Mesendoderm (in vitro differentiated cells): ENCODE data around the gene RGS6.

Experiments used
- DNase-seq: peaks from one replicate; pipeline ENCODE4 v3.0.0; 2013
- H2AK5ac ChIP-seq: 2 replicates; pipeline ENCODE4 v1.6.1; 2013; ENCODE audit warnings: low read length, inconsistent platforms
- H2BK120ac ChIP-seq: 2 replicates; pipeline ENCODE4 v1.6.1; 2013; ENCODE audit warnings: low read depth, mild to moderate bottlenecking, low read length, moderate library complexity, mixed read lengths
- H2BK15ac ChIP-seq: replicated peaks from 2 replicates; pipeline ENCODE4 v1.6.1; 2013; ENCODE audit warnings: low read depth, mild to moderate bottlenecking, moderate library complexity
- H2BK5ac ChIP-seq: 2 replicates; pipeline ENCODE4 v1.6.1; 2013; ENCODE audit warnings: low read length, inconsistent platforms
- H3K18ac ChIP-seq: 2 replicates; pipeline ENCODE4 v1.6.1; 2013; ENCODE audit warnings: mild to moderate bottlenecking, low read length, mixed read lengths
- H3K23ac ChIP-seq: one replicate; pipeline ENCODE4 v1.6.1; 2013; ENCODE audit warnings: low read length
- H3K27ac ChIP-seq: 2 replicates; pipeline ENCODE4 v1.5.1; 2013; ENCODE audit warnings: low read depth, mild to moderate bottlenecking, inconsistent platforms, low read length, moderate library complexity
- H3K27me3 ChIP-seq: 2 replicates; pipeline ENCODE4 v1.6.1; 2013; ENCODE audit warnings: low read length, control low read depth, mild to moderate bottlenecking, inconsistent platforms; ENCODE audit not compliant: insufficient read depth, poor library complexity
- H3K36me3 ChIP-seq: 2 replicates; pipeline ENCODE4 v1.6.1; 2013; ENCODE audit warnings: low read length, inconsistent platforms; ENCODE audit not compliant: control insufficient read depth, insufficient read depth
- H3K4ac ChIP-seq: one replicate; pipeline ENCODE4 v1.6.1; 2013; ENCODE audit warnings: low read depth, mild to moderate bottlenecking, low read length, moderate library complexity
- H3K4me1 ChIP-seq: 2 replicates; pipeline ENCODE4 v1.6.1; 2013; ENCODE audit warnings: low read depth, low read length, inconsistent platforms; ENCODE audit not compliant: control insufficient read depth
- H3K4me2 ChIP-seq: 2 replicates; pipeline ENCODE4 v1.6.1; 2013; ENCODE audit warnings: low read length
- H3K4me3 ChIP-seq: 2 replicates; pipeline ENCODE4 v1.5.1; 2013; ENCODE audit warnings: mild to moderate bottlenecking, low read length
- H3K56ac ChIP-seq: one replicate; pipeline ENCODE4 v1.6.1; 2013; ENCODE audit warnings: low read length
- H3K79me1 ChIP-seq: 2 replicates; pipeline ENCODE4 v1.6.1; 2013; ENCODE audit warnings: low read length, inconsistent platforms
- H3K79me2 ChIP-seq: 2 replicates; pipeline ENCODE4 v1.6.1; 2013; ENCODE audit warnings: mild to moderate bottlenecking, low read length; ENCODE audit not compliant: control insufficient read depth, insufficient read depth
- H3K9ac ChIP-seq: 2 replicates; pipeline ENCODE4 v1.6.1; 2013; ENCODE audit warnings: low read length, inconsistent platforms
- H4K5ac ChIP-seq: one replicate; pipeline ENCODE4 v1.6.1; 2013; ENCODE audit warnings: low read length
- H4K8ac ChIP-seq: one replicate; pipeline ENCODE4 v1.6.1; 2013; ENCODE audit warnings: low read depth, mild to moderate bottlenecking, control low read depth, low read length, moderate library complexity
- WGBS: extraction: QIAGEN DNeasy Blood & Tissue Kit; methylation state at CpG from one replicate; pipeline ENCODE4 v1.1.7; 2013; ENCODE audit warnings: low lambda C conversion rate, missing lambda C conversion rate; ENCODE audit not compliant: insufficient coverage; ENCODE audit errors: extremely low coverage; 5-methylcytosine and 5-hydroxymethylcytosine counted together

The RGS6 gene

DNA sequence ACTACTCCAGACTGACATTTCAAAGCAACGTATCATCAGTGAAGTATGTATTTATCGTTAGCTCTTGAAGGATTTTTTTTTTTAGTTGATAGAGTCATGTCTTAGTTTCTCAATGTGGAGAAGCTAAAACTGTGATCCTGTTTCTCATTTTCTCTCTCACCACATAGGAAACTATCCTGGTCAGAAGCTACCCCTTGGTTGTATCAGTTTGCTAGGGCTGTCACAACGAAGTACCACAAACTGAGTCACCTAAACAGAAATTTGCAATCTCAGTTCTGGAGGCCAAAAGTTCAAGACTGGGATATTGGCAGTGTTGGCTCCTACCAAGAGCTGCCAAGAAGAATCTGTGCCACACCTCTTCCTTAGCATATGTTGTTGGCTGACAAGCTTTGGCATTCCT is 369.1 kb downstream of the RGS6 start:
- Histone ChIP-seq H3K23ac (no peak overlapping the region), H3K4me1 (no peaks in the 10 kb centered on the region), H2AK5ac (no peak overlapping the region), H2BK15ac (no peak overlapping the region), H2BK120ac (no peak overlapping the region), H4K8ac (no peak overlapping the region), H3K36me3 (no peaks in the 10 kb centered on the region), H3K56ac (no peak overlapping the region), H3K79me1 (no peaks in the 10 kb centered on the region), H3K18ac (no peak overlapping the region), H3K4me2 (no peak overlapping the region), H2BK5ac (no peak overlapping the region), H4K5ac (no peak overlapping the region), H3K27me3 (no peaks in the 10 kb centered on the region), H3K4ac (no peak overlapping the region), H3K27ac (no peak overlapping the region), H3K79me2 (no peaks in the 10 kb centered on the region), H3K9ac (no peak overlapping the region), H3K4me3 (no peak overlapping the region)
- DNase-seq, result no peak
- WGBS, result no CpG with 5 or more reads among the region's 3 CpGs

DNA sequence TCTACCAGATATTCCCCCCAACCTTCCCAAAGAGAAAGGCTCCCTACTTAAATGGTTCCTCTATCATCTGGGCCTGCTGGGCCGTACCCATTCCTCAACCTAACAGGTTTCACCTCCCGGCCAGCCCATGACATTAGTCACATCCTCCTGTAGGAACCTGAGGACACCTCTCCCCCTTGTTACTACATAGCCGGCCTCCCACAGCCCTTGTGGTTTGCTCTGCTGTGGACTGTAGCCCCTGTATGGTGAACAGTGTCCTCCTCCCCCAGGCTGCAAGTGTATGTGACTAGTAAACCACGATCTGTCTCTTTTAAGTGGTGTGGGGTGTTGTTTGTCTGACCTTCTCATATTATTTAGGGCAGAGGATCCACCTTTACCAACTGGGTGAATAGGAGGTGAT is 371.7 kb downstream of the RGS6 start:
- no peak overlapping the region for H2BK5ac ChIP-seq
- H2BK15ac ChIP-seq, result no peak overlapping the region
- no peak overlapping the region for H4K8ac ChIP-seq
- no peak overlapping the region for H3K27ac ChIP-seq
- no peak overlapping the region for H3K4me2 ChIP-seq
- H2AK5ac ChIP-seq, result no peak overlapping the region
- H3K4me3 ChIP-seq, result no peak overlapping the region
- WGBS, result no CpG with 5 or more reads among the region's 4 CpGs
- H3K23ac ChIP-seq, result no peak overlapping the region
- no peak overlapping the region for H3K9ac ChIP-seq
- no peak overlapping the region for H3K18ac ChIP-seq
- H3K27me3 ChIP-seq, result no peaks in the 10 kb centered on the region
- no peak overlapping the region for H2BK120ac ChIP-seq
- H4K5ac ChIP-seq, result no peak overlapping the region
- H3K4ac ChIP-seq, result no peak overlapping the region
- H3K4me1 ChIP-seq, result no peaks in the 10 kb centered on the region
- no peaks in the 10 kb centered on the region for H3K79me2 ChIP-seq
- no peak for DNase-seq
- H3K36me3 ChIP-seq, result no peaks in the 10 kb centered on the region
- H3K56ac ChIP-seq, result no peak overlapping the region
- no peaks in the 10 kb centered on the region for H3K79me1 ChIP-seq

DNA sequence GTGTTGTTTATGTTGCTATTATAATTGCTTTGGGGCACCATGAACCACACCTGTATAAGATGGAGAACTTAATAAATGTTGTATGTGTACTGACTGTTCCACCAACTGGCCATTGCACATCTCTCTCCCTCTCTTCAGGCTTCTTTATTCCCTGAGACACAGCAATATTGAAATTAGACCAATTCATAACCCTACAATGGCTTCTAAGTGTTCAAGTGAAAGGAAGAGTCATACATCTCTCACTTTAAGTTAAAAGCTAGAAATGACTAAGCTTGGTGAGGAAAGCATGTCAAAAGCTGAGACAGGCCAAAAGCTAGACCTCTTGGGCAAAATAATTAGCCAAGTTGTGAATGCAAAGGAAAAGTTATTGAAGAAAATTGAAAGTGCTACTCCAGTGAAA is 373.3 kb downstream of the RGS6 start:
- H3K36me3 ChIP-seq, result no peaks in the 10 kb centered on the region
- H2AK5ac ChIP-seq, result no peak overlapping the region
- no peak overlapping the region for H2BK5ac ChIP-seq
- H3K27ac ChIP-seq, result no peak overlapping the region
- H4K5ac ChIP-seq, result no peak overlapping the region
- no peaks in the 10 kb centered on the region for H3K27me3 ChIP-seq
- no peaks in the 10 kb centered on the region for H3K79me2 ChIP-seq
- DNase-seq, result no peak
- no peak overlapping the region for H2BK15ac ChIP-seq
- H3K56ac ChIP-seq, result no peak overlapping the region
- no peak overlapping the region for H3K23ac ChIP-seq
- H3K18ac ChIP-seq, result no peak overlapping the region
- H3K4ac ChIP-seq, result no peak overlapping the region
- H3K4me1 ChIP-seq, result no peaks in the 10 kb centered on the region
- H4K8ac ChIP-seq, result no peak overlapping the region
- H3K9ac ChIP-seq, result no peak overlapping the region
- no peaks in the 10 kb centered on the region for H3K79me1 ChIP-seq
- H3K4me3 ChIP-seq, result no peak overlapping the region
- no peak overlapping the region for H3K4me2 ChIP-seq
- H2BK120ac ChIP-seq, result no peak overlapping the region

DNA sequence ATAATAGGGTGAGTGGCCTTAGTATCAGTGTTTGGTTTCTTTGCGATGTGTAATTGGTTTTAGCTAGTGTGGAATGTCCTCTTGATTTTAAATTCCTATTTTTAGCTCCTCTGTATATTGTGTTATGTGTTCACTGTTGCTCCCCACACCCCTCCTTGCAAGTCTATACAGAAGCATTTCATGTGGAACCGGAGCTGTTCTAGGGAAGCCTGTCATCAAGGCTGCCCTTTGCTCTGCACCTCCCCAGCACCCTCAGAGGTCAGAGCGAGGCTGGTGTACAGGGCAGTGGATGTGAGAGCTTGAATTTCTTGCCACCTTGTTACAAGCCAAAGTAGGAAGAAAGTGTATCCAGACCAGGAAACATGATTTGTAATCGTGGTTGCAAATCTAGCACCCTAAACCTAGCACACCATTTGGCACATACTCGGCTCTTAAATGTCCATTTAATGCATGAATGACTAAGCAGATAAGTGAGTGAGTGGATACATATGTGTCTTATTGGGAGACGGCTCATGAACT is 376.8 kb downstream of the RGS6 start:
- no CpG with 5 or more reads among the region's 6 CpGs for WGBS

DNA sequence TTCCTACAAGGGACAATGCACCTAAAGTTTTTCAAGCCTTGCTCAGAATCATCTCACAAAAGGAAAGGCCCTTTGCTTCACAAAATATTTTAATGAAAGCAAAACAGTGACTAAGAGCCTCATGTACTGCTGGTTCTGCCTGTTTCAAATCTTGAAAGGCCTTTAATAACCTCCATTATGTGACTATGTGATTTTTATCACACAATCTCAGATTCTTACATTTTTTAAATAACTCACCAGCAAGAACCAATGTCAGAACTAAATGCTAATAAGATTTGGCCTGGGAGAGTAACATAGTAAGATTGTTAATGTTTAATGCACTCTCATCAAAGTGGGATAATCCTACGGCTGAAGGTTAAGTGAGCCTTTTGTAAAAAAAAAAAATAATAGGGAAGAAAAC is 378.9 kb downstream of the RGS6 start:
- H2BK120ac ChIP-seq, result no peak overlapping the region
- H3K56ac ChIP-seq, result no peak overlapping the region
- H2AK5ac ChIP-seq, result no peak overlapping the region
- H3K79me2 ChIP-seq, result no peaks in the 10 kb centered on the region
- H3K9ac ChIP-seq, result no peak overlapping the region
- no peak overlapping the region for H2BK15ac ChIP-seq
- H3K23ac ChIP-seq, result no peak overlapping the region
- H3K18ac ChIP-seq, result no peak overlapping the region
- no CpG with 5 or more reads among the region's 1 CpG for WGBS
- DNase-seq, result no peak
- no peaks in the 10 kb centered on the region for H3K27me3 ChIP-seq
- H3K4me2 ChIP-seq, result no peak overlapping the region
- H3K79me1 ChIP-seq, result no peaks in the 10 kb centered on the region
- H3K4me3 ChIP-seq, result no peak overlapping the region
- no peak overlapping the region for H2BK5ac ChIP-seq
- H3K4ac ChIP-seq, result no peak overlapping the region
- no peaks in the 10 kb centered on the region for H3K4me1 ChIP-seq
- no peak overlapping the region for H3K27ac ChIP-seq
- no peak overlapping the region for H4K5ac ChIP-seq
- H3K36me3 ChIP-seq, result no peaks in the 10 kb centered on the region
- no peak overlapping the region for H4K8ac ChIP-seq

More for the DNA sequence above, 376.8 kb downstream of the RGS6 start:
- no peak overlapping the region for H3K23ac ChIP-seq
- H3K4me3 ChIP-seq, result no peak overlapping the region
- no peak overlapping the region for H2AK5ac ChIP-seq
- H3K4ac ChIP-seq, result no peak overlapping the region
- H3K27me3 ChIP-seq, result no peaks in the 10 kb centered on the region
- no peak overlapping the region for H2BK15ac ChIP-seq
- no peak overlapping the region for H4K8ac ChIP-seq
- no peak for DNase-seq
- H3K56ac ChIP-seq, result no peak overlapping the region
- no peaks in the 10 kb centered on the region for H3K36me3 ChIP-seq
- H3K27ac ChIP-seq, result no peak overlapping the region
- no peaks in the 10 kb centered on the region for H3K79me2 ChIP-seq
- H3K18ac ChIP-seq, result no peak overlapping the region
- H3K4me2 ChIP-seq, result no peak overlapping the region
- no peak overlapping the region for H2BK5ac ChIP-seq
- H3K9ac ChIP-seq, result no peak overlapping the region
- no peak overlapping the region for H4K5ac ChIP-seq
- H3K79me1 ChIP-seq, result no peaks in the 10 kb centered on the region
- H3K4me1 ChIP-seq, result no peaks in the 10 kb centered on the region
- no peak overlapping the region for H2BK120ac ChIP-seq

DNA sequence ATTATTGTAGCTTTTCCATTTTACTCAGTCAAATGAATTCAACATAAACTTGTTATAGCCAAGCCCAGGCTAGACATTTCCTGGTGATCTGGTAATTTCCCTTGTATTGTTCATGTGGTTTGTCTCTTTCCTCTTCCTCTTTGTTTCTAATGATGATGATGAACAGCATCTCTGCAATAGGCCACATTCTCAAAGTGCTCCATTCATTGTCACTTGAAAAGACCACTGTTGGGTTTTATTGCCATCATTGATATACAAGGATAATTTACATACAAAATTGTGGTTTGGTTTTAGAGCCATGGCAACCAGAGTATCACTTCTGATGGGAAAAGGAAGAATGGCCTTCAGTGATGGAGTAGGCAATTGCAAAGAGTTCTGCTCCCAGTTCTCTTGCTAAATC is 379.3 kb downstream of the RGS6 start:
- Histone ChIP-seq H3K79me1 (no peaks in the 10 kb centered on the region), H2AK5ac (no peak overlapping the region), H4K8ac (no peak overlapping the region), H3K36me3 (no peaks in the 10 kb centered on the region), H3K9ac (no peak overlapping the region), H2BK15ac (no peak overlapping the region), H3K23ac (no peak overlapping the region), H2BK120ac (no peak overlapping the region), H3K4me2 (no peak overlapping the region), H3K4ac (no peak overlapping the region), H3K4me1 (no peaks in the 10 kb centered on the region), H3K18ac (no peak overlapping the region), H4K5ac (no peak overlapping the region), H3K27me3 (no peaks in the 10 kb centered on the region), H3K4me3 (no peak overlapping the region), H3K56ac (no peak overlapping the region), H3K79me2 (no peaks in the 10 kb centered on the region), H3K27ac (no peak overlapping the region), H2BK5ac (no peak overlapping the region)
- DNase-seq, result no peak
